DND-41 (cell line): ENCODE data around the gene TBCK.
A peak's percentile ranks its signal among the peaks of the same experiment; 100 is the strongest.

ENCODE experiments used
- ATAC-seq: fragments of 200-7000 bp; cut with Tn5 transposase; 3 replicates; pipeline ENCODE4 v1.9.1; 2021; ENCODE audit warnings: low read depth; ENCODE audit not compliant: insufficient read depth
- DNase-seq: peaks from one replicate; pipeline ENCODE4 v3.0.0-alpha.2; 2020
- H2AFZ ChIP-seq: 2 replicates; pipeline ENCODE4 v1.6.0; 2012; ENCODE audit warnings: low read depth, low read length
- H3K27ac ChIP-seq: 2 replicates; pipeline ENCODE4 v1.5.1; 2012; ENCODE audit warnings: low read length, inconsistent platforms
- H3K27me3 ChIP-seq: fragments of 200-600 bp; sonication (generic); 2 replicates; pipeline ENCODE4 v1.6.0; 2012; ENCODE audit warnings: low read length, mild to moderate bottlenecking, inconsistent platforms; ENCODE audit not compliant: insufficient read depth, poor library complexity
- H3K36me3 ChIP-seq: 2 replicates; pipeline ENCODE4 v1.5.1; 2012; ENCODE audit warnings: low read length, inconsistent platforms; ENCODE audit not compliant: insufficient read depth
- H3K4me1 ChIP-seq: 2 replicates; pipeline ENCODE4 v1.5.1; 2012; ENCODE audit warnings: mild to moderate bottlenecking, low read length; ENCODE audit not compliant: insufficient read depth
- H3K4me2 ChIP-seq: 2 replicates; pipeline ENCODE4 v1.6.0; 2012; ENCODE audit warnings: mild to moderate bottlenecking, moderate library complexity, low read length, inconsistent platforms; ENCODE audit not compliant: insufficient read depth
- H3K4me3 ChIP-seq, 2 experiments: fragments of 200-600 bp in 1 of 2; shearing (Covaris generic) in 1 of 2; 2 replicates each; pipeline ENCODE4 v1.5.1; 2012 to 2016; ENCODE audit warnings: inconsistent platforms in 2 of 2, low read length in 2 of 2, mild to moderate bottlenecking in 2 of 2, low read depth in 1 of 2, moderate library complexity in 1 of 2
- H3K79me2 ChIP-seq: 2 replicates; pipeline ENCODE4 v1.6.0; 2012; ENCODE audit warnings: low read length, inconsistent platforms; ENCODE audit not compliant: insufficient read depth
- H3K9ac ChIP-seq: 2 replicates; pipeline ENCODE4 v1.6.0; 2012; ENCODE audit warnings: low read depth, mild to moderate bottlenecking, inconsistent platforms, low read length, moderate library complexity
- H3K9me3 ChIP-seq: 2 replicates; pipeline ENCODE4 v1.5.1; 2012; ENCODE audit warnings: low read length, moderate library complexity, mild to moderate bottlenecking, inconsistent platforms; ENCODE audit not compliant: insufficient read depth, severe bottlenecking
- H4K20me1 ChIP-seq: 2 replicates; pipeline ENCODE4 v1.6.0; 2012; ENCODE audit warnings: low read length; ENCODE audit not compliant: insufficient read depth
- EZH2 ChIP-seq: IDR thresholded peaks from 3 replicates; pipeline ENCODE4 v1.6.1; 2012; ENCODE audit warnings: borderline replicate concordance, low read depth, mild to moderate bottlenecking, moderate library complexity, low read length, inconsistent platforms; ENCODE audit not compliant: severe bottlenecking
- TF ChIP-seq, protein P1 (sequence below): IDR thresholded peaks from 2 replicates; pipeline ENCODE4 v1.5.1; 2012; ENCODE audit warnings: borderline replicate concordance, low read length, moderate library complexity, mild to moderate bottlenecking; ENCODE audit not compliant: poor library complexity, severe bottlenecking; ENCODE audit errors: extremely low read depth

The TBCK gene

DNA sequence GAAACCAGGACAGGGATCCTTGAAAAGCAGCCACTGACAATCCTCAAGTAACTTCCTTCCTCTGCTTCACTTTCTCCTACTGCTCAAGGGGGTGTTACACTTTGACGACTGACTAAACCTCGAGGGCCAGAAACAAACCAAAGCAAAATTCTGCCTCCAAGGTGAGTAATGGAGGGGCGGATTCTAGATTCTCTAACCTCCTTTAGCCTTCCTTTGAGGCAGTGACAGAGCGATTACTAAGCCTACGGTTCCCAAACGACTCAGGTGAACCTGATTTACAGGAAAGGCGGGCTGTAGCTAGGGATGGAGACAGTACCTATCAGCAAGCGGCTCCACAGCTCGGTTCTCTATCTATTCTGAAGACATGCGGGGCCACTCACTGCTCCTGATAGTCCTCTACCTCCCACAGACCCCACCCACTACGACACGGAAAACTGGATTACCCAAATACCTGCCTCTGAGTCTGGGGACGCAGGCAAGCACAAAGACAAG lies 487 bp downstream of the TBCK start:
- peak overlapping the region; percentile 98 for H2AFZ ChIP-seq
- peak overlapping the region; percentile 96 to 97 for H3K4me3 ChIP-seq
- TF ChIP-seq EZH2: no peak
- TF ChIP-seq, protein P1, sequence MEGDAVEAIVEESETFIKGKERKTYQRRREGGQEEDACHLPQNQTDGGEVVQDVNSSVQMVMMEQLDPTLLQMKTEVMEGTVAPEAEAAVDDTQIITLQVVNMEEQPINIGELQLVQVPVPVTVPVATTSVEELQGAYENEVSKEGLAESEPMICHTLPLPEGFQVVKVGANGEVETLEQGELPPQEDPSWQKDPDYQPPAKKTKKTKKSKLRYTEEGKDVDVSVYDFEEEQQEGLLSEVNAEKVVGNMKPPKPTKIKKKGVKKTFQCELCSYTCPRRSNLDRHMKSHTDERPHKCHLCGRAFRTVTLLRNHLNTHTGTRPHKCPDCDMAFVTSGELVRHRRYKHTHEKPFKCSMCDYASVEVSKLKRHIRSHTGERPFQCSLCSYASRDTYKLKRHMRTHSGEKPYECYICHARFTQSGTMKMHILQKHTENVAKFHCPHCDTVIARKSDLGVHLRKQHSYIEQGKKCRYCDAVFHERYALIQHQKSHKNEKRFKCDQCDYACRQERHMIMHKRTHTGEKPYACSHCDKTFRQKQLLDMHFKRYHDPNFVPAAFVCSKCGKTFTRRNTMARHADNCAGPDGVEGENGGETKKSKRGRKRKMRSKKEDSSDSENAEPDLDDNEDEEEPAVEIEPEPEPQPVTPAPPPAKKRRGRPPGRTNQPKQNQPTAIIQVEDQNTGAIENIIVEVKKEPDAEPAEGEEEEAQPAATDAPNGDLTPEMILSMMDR: no peak
- peak overlapping the region; percentile 99 for H3K27ac ChIP-seq
- H3K79me2 ChIP-seq: peaks cover 76% of the 10 kb centered on the region
- H3K9ac ChIP-seq: peak overlapping the region; percentile 92
- ATAC-seq (peak; percentile 32), DNase-seq (peak; percentile 19)
- H3K27me3 ChIP-seq: no peaks in the 10 kb centered on the region
- H3K36me3 ChIP-seq: peaks cover 2% of the 10 kb centered on the region
- H3K4me2 ChIP-seq: peak overlapping the region; percentile 91
- no peaks in the 10 kb centered on the region for H4K20me1 ChIP-seq
- H3K9me3 ChIP-seq: no peaks in the 10 kb centered on the region
- H3K4me1 ChIP-seq: peaks cover 43% of the 10 kb centered on the region

DNA sequence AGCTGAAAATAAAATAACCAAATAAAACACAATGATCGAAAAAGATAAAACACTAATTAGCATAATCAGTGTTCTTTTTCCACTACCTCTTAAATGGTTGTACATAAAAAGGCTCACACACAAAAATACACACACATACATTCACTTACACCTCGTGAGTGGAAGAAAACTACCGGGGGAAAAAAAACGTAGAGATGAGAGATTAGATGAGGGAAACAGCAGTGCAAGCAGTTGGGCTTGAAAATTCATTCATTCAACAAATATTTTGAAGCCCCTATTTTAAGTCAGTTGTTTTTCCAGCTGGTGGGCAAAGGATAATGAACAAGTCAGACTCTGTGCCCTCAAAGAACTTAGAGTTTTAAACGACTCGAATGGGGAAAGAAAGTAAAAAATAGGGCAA lies 1.0 kb downstream of the TBCK start:
- ATAC-seq: no peak
- H3K79me2 ChIP-seq: peaks cover 70% of the 10 kb centered on the region

DNA sequence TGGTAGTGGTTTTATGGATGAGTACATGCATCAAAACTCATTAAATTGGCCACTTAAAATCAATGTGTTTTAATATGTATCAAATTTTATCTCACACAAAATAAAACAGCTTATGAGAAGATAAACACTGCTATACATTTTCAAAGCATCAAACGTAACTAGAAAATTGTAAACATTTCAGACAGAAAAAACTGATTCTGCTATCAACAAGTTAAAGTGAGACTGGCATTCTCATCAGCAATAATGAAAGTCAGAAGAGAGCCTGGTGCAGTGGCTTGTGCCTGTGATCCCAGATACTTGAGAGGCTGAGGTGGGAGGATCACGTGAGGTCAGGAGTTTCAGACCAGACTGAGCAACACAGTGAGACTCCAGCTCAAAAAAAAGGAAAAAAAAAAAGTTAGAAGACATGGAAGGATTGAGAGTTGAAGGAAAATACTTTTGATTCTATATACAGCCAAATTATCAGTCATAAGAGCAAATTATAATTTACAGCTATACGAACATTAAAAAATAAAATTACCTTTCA lies 2.9 kb downstream of the TBCK start:
- Histone ChIP-seq H3K9ac (no peak overlapping the region), H3K27ac (no peak overlapping the region), H3K4me2 (no peak overlapping the region)

More for the DNA sequence above, 1.0 kb downstream of the TBCK start:
- H3K9me3 ChIP-seq: no peaks in the 10 kb centered on the region
- no peaks in the 10 kb centered on the region for H4K20me1 ChIP-seq
- H3K9ac ChIP-seq: peak overlapping the region; percentile 92
- no peaks in the 10 kb centered on the region for H3K27me3 ChIP-seq
- DNase-seq: no peak
- peaks cover 43% of the 10 kb centered on the region for H3K4me1 ChIP-seq
- H3K4me2 ChIP-seq: peak overlapping the region; percentile 91
- H3K36me3 ChIP-seq: no peaks in the 10 kb centered on the region; the same call in none of the 2 replicates
- TF ChIP-seq EZH2: no peak
- TF ChIP-seq, protein P1: no peak
- H3K4me3 ChIP-seq: peak overlapping the region; percentile 96 to 97; a peak in 3 of 4 replicates
- peak overlapping the region; percentile 98 for H2AFZ ChIP-seq
- H3K27ac ChIP-seq: peak overlapping the region; percentile 99

More for the DNA sequence above, 2.9 kb downstream of the TBCK start:
- no peak overlapping the region for H2AFZ ChIP-seq
- H3K9me3 ChIP-seq: no peaks in the 10 kb centered on the region
- H4K20me1 ChIP-seq: no peaks in the 10 kb centered on the region
- ATAC-seq: no peak
- peaks cover 31% of the 10 kb centered on the region for H3K4me1 ChIP-seq
- H3K36me3 ChIP-seq: peaks cover 7% of the 10 kb centered on the region; the same call in 1 of the 2 replicates
- DNase-seq: no peak
- H3K79me2 ChIP-seq: peaks cover 51% of the 10 kb centered on the region
- TF ChIP-seq, protein P1: no peak
- TF ChIP-seq EZH2: no peak
- H3K27me3 ChIP-seq: no peaks in the 10 kb centered on the region
- no peak overlapping the region for H3K4me3 ChIP-seq
